Spleen (tissue), 11 donors: ENCODE results near the gene ARHGAP24. TPM values are rescaled to one million over a fixed set of nuclear protein-coding genes. Genes with fewer than 3 reads are reported as not detected.

Source experiments
- DNase-seq: peaks from one replicate; pipeline ENCODE4 v3.0.0-alpha.2; 2020
- H3K27ac ChIP-seq, 8 donors: fragments of 200-600 bp; sonication (generic) in 7 of 8; 1 replicate in 4 of 8; 2 replicates in 4 of 8; pipeline versions ENCODE4 v1.5.0 to v1.8.0; 2016 to 2021; ENCODE audit warnings: inconsistent platforms in 4 of 8, mild to moderate bottlenecking in 4 of 8, moderate library complexity in 1 of 8
- H3K27me3 ChIP-seq, 7 donors: fragments of 200-600 bp; sonication (generic) in 6 of 7; replicated peaks in 1 of 7; 1 replicate in 4 of 7; 2 replicates in 3 of 7; pipeline versions ENCODE4 v1.5.0 to v1.8.0; 2016 to 2021; ENCODE audit warnings: inconsistent platforms in 3 of 7, mild to moderate bottlenecking in 1 of 7
- H3K36me3 ChIP-seq, 6 donors: fragments of 200-600 bp; sonication (generic) in 5 of 6; 1 replicate in 4 of 6; 2 replicates in 2 of 6; pipeline versions ENCODE4 v1.5.0 to v1.8.0; 2016 to 2021; ENCODE audit warnings: inconsistent platforms in 2 of 6
- H3K4me1 ChIP-seq, 6 donors: fragments of 200-600 bp; sonication (generic) in 5 of 6; 1 replicate in 3 of 6; 2 replicates in 3 of 6; pipeline versions ENCODE4 v1.5.0 to v1.8.0; 2016 to 2021; ENCODE audit warnings: inconsistent platforms in 3 of 6
- H3K4me3 ChIP-seq, 8 donors: fragments of 200-600 bp; sonication (generic) in 7 of 8; 1 replicate in 4 of 8; 2 replicates in 4 of 8; pipeline versions ENCODE4 v1.5.0 to v1.8.0; 2016 to 2021; ENCODE audit warnings: inconsistent platforms in 4 of 8, mild to moderate bottlenecking in 4 of 8, moderate library complexity in 2 of 8
- H3K9me3 ChIP-seq, 8 donors: fragments of 200-600 bp; sonication (generic) in 7 of 8; 1 replicate in 4 of 8; 2 replicates in 4 of 8; pipeline versions ENCODE4 v1.5.0 to v1.8.0; 2016 to 2021; ENCODE audit warnings: inconsistent platforms in 4 of 8
- POLR2A ChIP-seq, 3 donors: fragments of 450-650 bp; IDR thresholded peaks; one replicate each; pipeline ENCODE4 v1.5.1; 2017; ENCODE audit warnings: antibody characterized with exemption in 3 of 3, mild to moderate bottlenecking in 1 of 3
- POLR2AphosphoS5 ChIP-seq, 3 donors: sonication (generic); formaldehyde crosslinking; IDR thresholded peaks; one replicate each; pipeline ENCODE4 v1.5.1; 2017; ENCODE audit warnings: antibody characterized with exemption in 3 of 3
- WGBS, 5 donors: extraction: QIAGEN DNeasy Blood & Tissue Kit in 3 of 5; methylation state at CpG; one replicate each; pipeline versions ENCODE4 v1.1.5 to v1.1.7; 2013 to 2018; 5-methylcytosine and 5-hydroxymethylcytosine counted together
- intact Hi-C: fragments of 100-400 bp; cut with DNase I; formaldehyde crosslinking; loops from one replicate; pipeline ENCODE4 v1.15.0; 2023; ENCODE audit warnings: low total_unique reads
- polyA plus RNA-seq, 3 donors: library from polyadenylated mRNA; stranded (reverse); fragments of 200-250 nt; gene quantifications; one replicate each; pipeline ENCODE4 v1.2.1, GENCODE V29; 2013
- total RNA-seq, 7 donors: library from RNA; depleted of rRNA in 3 of 7; stranded (reverse); fragments of >200 nt in 3 of 7; fragmentation: NEBNext Ultra II Directional in 4 of 7; extraction: Animal tissue kit (Norgen Biotek cat#: 25700) in 4 of 7; gene quantifications; one replicate each; pipeline versions ENCODE4 v1.1.0 to v1.2.1, GENCODE V29; 2016 to 2021
- TF ChIP-seq, protein P1 (sequence below), 11 experiments: fragments of 200-600 bp in 7 of 11; fragments of 450-650 bp in 4 of 11; sonication (generic) in 4 of 11; IDR thresholded peaks in 8 of 11; conservative IDR thresholded peaks in 3 of 11; 1 replicate in 7 of 11; 2 replicates in 4 of 11; pipeline versions ENCODE4 v1.4.0 to v1.8.0; 2016 to 2021; ENCODE audit warnings: antibody characterized with exemption in 11 of 11, inconsistent platforms in 4 of 11, mild to moderate bottlenecking in 1 of 11
- donor health status: healthy with polysubstance abuse.
- donor health status: DM: no; HTN: no; CAD: no; lungs with moderate emphysema.
- donor health status: DM: no; HTN: no; CAD: no.
- donor health status: Bipolar disorder and iron deficiency.
- donor health status: healthy.
- donor health status: DM: no; HTN: no; CAD: no.
- donor health status: DM: yes; HTN: yes; CAD: no.

ARHGAP24 gene
- total and polyA plus RNA-seq, 10 donors, result 23.1 to 199 (median 130) TPM

DNA sequence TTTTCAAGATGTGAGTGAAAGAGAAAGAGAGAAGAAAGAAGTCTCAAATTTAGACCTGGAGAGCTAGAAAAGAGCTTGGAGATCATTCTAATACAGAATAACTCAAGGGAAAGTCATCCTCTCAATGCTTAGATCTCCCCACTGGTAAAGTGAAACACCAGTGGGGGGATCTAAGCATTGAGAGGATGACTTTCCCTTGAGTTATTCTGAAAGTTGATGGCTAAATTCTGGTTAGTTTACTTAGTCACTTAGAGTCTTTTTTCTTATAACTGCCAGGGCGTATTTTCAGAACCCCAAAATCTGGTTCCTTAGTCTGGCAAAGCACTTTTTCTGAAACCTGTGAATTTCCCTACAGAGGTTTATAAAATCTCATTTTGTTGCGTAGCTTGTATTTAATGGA is 198.6 kb downstream of the ARHGAP24 start:
- no peak for DNase-seq
- Histone ChIP-seq H3K9me3 (no peaks in the 10 kb centered on the region), H3K4me1 (peaks cover 11 to 98% (median 62%) of the 10 kb centered on the region in 6 donors), H3K4me3 (no peak overlapping the region), H3K36me3 (peaks cover 0 to 5% (median 0%) of the 10 kb centered on the region in 6 donors), H3K27me3 (no peaks in the 10 kb centered on the region), H3K27ac (peak overlapping the region in 4 of 8 donors; percentile 41 to 68 (median 56))
- TF ChIP-seq POLR2A (IDR thresholded peaks at IDR 0.05), result no peak
- TF ChIP-seq, protein P1, sequence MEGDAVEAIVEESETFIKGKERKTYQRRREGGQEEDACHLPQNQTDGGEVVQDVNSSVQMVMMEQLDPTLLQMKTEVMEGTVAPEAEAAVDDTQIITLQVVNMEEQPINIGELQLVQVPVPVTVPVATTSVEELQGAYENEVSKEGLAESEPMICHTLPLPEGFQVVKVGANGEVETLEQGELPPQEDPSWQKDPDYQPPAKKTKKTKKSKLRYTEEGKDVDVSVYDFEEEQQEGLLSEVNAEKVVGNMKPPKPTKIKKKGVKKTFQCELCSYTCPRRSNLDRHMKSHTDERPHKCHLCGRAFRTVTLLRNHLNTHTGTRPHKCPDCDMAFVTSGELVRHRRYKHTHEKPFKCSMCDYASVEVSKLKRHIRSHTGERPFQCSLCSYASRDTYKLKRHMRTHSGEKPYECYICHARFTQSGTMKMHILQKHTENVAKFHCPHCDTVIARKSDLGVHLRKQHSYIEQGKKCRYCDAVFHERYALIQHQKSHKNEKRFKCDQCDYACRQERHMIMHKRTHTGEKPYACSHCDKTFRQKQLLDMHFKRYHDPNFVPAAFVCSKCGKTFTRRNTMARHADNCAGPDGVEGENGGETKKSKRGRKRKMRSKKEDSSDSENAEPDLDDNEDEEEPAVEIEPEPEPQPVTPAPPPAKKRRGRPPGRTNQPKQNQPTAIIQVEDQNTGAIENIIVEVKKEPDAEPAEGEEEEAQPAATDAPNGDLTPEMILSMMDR (IDR thresholded peaks at IDR 0.05 in 8 of 11, conservative IDR thresholded peaks at IDR 0.05 in 3 of 11), result no peak
- no peak for TF ChIP-seq POLR2AphosphoS5 (IDR thresholded peaks at IDR 0.05)
- intact Hi-C loops, result no loop called here
- 72 to 80% (median 76%) methylated on average over 2 of the region's 2 CpGs for WGBS, 5 donors

DNA sequence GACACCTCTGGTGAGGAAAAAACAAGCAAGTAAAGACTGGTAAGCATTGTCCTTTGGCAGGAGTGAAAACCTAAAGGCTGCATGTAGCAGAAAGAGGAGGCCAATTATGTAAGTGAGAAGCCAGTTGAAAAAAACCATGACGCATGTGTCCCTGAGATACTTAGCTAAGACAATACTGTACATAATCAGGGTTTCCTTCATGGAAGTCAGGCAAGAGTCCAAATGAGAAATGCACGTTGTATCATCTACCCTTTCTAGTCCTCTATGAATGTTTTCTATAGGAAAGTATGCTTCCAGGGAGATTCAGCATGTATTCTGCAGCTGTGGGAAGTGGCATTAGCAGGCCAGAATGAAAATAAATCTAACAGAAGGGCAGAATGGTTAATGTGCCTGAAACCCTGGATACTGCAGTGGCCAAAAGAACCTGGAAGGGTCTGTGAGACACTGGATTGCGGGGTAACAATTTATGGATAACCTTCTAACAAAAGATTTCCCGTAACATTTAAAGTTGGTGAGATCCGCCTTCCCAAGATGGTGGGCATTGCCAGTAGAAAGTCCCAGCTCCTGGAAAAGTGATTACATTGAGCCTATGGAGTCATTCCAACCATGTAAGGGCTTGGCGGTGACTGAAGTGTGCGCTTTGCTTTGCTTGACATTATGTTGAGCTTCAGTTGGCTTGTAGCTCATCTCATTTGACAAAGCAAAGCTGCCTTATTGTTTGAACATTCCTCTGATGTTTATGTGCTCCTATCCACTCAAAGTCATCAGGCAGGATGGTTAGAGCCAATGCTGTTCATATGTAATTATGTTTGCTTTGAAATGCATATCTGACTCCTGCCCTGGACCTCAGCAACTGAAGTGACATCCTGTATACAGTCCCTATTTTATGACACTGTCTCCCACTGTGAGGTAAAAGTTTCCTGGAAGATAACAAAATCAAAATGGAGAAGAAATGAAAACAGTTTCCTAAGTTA is 200.4 kb downstream of the ARHGAP24 start:
- 85 to 94% (median 86%) methylated on average over 7 of the region's 7 CpGs for WGBS, 5 donors
- Histone ChIP-seq H3K4me1 (peaks cover 11 to 98% (median 67%) of the 10 kb centered on the region in 6 donors), H3K27me3 (no peaks in the 10 kb centered on the region), H3K4me3 (no peak overlapping the region), H3K36me3 (peaks cover 0 to 5% (median 0%) of the 10 kb centered on the region in 6 donors), H3K27ac (peak overlapping the region in 6 of 8 donors; percentile 43 to 64 (median 52)), H3K9me3 (no peaks in the 10 kb centered on the region)
- intact Hi-C loops, result no loop called here
- no peak for DNase-seq
- no peak for TF ChIP-seq POLR2AphosphoS5 (IDR thresholded peaks at IDR 0.05)
- no peak for TF ChIP-seq POLR2A (IDR thresholded peaks at IDR 0.05)
- TF ChIP-seq, protein P1 (IDR thresholded peaks at IDR 0.05 in 8 of 11, conservative IDR thresholded peaks at IDR 0.05 in 3 of 11), result no peak

DNA sequence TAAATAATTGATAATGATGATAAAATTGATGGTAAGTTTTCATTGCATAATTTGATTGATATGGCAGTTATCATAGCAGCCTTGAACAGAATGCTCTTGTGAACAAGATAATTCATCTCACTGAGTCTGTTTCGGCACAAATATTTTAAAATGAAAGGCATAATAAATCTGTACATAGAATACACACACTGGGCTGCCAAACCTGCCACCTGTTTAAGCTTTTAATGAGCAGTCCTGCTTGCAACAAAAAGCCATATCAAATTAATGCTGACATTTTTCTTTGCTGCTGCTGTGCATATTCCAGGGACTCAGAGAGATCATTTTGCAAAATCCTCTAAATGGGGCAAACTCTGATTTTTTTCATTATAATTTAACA is 201.1 kb downstream of the ARHGAP24 start:
- DNase-seq, result no peak
- Histone ChIP-seq H3K9me3 (no peaks in the 10 kb centered on the region), H3K4me1 (peaks cover 16 to 98% (median 71%) of the 10 kb centered on the region in 6 donors), H3K4me3 (no peak overlapping the region), H3K27me3 (no peaks in the 10 kb centered on the region), H3K27ac (peak overlapping the region in 4 of 8 donors; percentile 39 to 73 (median 54)), H3K36me3 (peaks cover 0 to 5% (median 0%) of the 10 kb centered on the region in 6 donors)
- TF ChIP-seq POLR2AphosphoS5 (IDR thresholded peaks at IDR 0.05) (no peak), POLR2A (IDR thresholded peaks at IDR 0.05) (no peak)
- TF ChIP-seq, protein P1 (IDR thresholded peaks at IDR 0.05 in 8 of 11, conservative IDR thresholded peaks at IDR 0.05 in 3 of 11), result no peak
- 83 to 92% (median 90%) methylated on average over 1 of the region's 1 CpG for WGBS, 5 donors
- intact Hi-C loops, result no loop called here
